Pons (tissue), 1 donor: ENCODE measurements around the gene MCC.

ENCODE experiments used
- DNase-seq: peaks from one replicate; pipeline ENCODE4 v3.0.0-alpha.2; 2016; ENCODE audit warnings: low spot score

The MCC gene

DNA sequence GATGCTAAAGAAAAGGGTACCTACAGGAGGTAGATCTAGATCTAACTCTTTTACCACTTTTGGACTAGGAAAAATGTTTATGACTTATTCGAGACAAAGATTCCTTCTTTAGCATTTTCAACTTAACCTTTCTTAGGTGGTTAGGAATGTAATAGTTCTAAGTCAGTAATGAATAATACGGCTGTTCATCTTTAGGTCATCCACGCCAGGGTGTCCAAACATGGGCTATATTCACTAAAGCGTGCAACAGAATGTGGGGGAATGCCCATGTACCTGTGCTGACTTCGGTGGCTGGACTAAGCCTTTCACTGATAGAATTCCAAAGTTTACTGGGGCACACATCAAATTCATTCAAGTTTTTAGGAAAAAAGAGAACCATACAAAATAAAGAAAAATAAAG lies 218.2 kb downstream of the MCC start:
- DNase-seq: no peak

GRCh38 chr5:113269023-113269997 lies 218.9 kb downstream of the MCC start:
- DNase-seq: no peak

DNA sequence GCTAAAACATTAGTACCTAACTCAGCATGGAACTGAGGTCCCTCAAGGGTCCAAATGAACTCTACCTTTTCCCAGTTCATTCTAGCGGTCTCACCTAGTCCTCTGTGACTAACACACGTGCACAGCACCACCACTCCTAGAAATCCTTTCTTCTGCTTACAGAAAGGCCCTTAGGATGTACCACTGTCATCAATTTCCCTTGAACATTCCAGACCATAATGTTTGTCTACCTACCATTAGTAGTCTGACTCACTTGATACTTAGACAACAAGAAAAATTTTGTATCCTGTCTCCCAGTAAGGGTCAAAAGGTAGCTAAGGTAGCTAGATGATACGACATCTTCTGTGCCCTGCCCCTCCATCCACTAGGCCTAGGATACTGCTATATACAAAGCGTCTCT lies 220.0 kb downstream of the MCC start:
- DNase-seq: no peak

DNA sequence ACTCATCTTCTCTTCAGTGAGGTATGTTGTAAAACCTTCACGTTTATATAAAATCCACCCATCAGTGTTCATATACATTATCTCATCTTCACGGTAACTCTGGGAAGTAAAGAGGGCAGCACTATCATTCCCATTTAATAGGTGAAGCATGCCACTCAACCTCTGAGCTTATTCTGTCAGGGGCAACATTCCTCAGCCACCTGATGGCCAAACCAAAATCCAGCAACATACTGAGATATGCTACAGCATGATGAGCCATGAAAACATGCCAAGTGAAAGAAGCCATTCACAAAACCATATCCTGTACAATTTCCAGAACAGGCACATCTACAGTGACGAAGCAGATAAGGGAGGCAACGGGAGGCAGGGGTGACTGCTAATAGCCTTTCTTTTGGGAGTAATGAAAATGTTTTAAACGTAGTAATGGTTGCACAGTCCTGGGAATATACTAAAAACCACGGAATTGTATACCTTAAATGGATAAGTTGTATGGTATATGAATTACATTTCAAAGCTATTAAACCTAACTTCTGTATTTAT lies 220.8 kb downstream of the MCC start:
- no peak for DNase-seq

DNA sequence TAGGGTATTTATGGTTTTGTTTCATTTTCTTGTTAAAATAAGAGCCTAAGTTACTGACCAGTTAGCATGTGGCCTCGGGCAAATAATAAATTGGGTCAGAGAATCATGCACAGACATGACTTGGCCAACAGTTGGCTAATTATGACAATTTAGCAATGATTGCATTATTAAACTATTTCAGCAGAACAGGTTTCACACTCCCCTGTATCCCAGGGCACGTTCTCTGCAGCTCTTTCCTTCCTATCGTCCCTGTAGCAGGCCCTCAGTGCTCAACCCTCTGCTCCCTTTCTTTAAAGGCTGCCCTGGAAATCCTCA lies 221.4 kb downstream of the MCC start:
- no peak for DNase-seq

DNA sequence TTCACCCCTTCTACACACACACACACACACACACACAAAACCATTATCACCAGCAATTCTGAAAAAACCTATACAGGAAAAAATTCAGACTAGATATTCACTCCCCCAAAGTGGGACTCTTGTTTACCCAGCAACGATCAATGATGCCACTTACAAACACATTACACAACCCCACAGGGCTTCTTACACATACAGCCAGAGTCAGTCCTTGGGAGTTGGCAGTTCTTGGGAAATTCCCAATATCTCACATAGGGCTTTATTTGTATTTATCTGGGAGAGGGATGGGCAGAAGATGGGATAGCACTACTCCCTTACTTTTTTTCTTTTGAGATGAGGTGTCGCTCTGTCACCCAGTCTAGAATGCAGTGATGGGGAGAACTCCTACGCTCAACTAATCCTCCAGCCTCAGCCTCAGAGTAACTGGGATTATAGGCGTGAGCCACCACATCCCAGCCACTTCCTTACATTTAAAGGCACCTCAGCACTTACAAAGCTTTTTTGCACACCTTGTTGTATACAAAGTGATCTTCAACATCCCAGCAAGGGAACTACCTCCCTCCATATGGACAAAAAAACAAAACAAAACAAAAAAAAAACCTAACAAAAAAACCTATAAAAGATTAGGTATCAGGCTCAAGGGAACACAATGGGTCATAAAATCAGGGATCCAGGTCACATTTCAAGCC lies 221.9 kb downstream of the MCC start:
- DNase-seq: no peak

- no peak for DNase-seq
These were observed 223.1 kb downstream of the MCC start for GRCh38 chr5:113265190-113265589.

DNA sequence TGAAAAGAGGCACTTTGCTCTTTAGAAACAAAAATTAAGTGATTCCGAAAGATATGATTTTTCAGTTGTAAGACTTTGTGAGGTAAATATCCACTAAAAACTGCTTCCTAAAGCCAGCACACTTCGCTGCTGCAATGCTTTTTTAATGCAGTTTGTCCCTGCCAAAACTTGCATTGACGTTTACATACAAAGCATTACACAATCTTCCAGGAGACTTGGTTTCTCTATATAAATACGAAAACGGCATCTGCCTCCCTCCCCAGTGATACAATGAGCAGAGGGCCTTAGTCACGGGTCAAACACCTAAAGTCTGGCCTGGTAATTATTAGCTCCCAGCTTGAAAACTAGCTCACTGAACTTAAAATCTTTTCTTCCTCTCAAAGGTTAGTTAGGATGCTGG lies 224.2 kb downstream of the MCC start:
- no peak for DNase-seq

- no peak for DNase-seq
These were observed 224.7 kb downstream of the MCC start for GRCh38 chr5:113263545-113263944.

DNA sequence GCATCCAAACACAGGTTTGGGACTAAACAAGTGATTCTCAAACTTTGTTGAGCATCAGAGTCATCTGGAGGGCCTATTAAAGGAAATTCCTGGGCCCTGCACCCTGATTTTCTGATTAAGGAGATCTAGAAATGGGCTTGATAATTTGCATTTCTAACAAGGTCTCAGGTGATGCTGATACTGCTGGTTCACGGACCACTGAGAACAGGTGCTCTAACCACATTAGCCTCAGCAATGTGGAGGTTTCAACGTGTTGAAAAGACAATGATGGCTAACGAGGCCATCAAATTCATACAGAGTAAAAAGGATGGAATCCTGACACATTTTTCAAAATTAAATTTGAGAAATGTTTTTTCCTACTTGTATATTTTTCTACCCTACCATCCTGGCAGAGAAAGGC lies 225.6 kb downstream of the MCC start:
- no peak for DNase-seq

DNA sequence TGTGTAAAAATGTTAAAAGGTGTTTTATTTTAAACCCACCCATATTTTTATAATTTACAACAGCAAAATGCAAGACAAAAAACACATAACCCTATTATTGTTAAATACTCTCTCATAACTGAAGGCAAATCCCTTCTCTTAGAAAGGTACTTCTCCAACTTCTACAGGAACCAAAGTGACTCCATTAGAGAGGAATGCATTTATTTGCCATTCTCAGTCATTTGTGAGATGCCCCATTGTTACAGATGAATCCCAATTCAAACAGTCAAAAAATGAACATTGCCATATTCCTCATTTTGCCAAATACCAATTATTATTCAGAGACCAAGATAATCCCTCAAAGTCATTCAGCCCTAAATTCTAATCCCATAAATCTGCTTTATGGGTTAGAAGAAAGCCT lies 229.2 kb downstream of the MCC start:
- DNase-seq: no peak

DNA sequence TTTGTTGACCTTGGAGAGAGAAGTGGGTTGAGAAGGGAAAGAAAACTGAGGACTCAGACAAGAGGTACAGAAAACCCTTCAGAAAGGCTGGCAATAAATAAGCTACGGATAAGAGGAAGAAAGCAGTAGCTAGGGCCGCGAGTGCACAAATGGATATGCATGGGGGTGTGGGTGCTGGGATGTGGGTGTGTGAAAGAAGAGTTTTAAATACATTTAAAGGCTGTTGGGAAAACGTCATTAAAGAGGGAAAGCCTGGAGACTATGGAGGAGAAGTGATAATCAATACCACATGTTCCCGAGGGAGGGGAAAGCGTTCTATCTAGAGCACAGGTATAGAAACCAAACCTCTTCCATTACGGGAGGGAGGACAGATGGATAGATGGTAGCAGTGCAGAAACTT lies 230.7 kb downstream of the MCC start:
- no peak for DNase-seq

GRCh38 chr5:113256671-113257452 lies 231.4 kb downstream of the MCC start:
- DNase-seq: no peak

- no peak for DNase-seq
These were observed 232.5 kb downstream of the MCC start for GRCh38 chr5:113255579-113256386.

DNA sequence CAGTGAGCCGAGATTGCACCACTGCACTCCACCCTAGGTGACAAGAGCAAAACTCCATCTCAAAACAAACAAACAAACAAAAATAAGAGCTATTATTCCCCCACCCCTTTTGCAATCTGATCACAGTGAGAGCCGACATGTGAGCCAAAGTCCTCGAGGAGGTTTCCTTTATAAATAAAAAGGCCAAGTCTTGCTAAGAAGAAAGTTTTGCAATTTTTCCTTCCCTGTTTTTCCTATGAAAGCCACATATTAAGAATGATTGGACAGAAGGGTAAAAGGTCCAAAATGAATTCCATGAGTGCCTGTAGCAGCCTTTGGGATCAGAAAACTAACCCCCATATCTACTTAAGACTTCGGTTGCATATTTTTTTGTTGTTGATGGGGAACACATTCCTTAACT lies 233.1 kb downstream of the MCC start:
- no peak for DNase-seq

DNA sequence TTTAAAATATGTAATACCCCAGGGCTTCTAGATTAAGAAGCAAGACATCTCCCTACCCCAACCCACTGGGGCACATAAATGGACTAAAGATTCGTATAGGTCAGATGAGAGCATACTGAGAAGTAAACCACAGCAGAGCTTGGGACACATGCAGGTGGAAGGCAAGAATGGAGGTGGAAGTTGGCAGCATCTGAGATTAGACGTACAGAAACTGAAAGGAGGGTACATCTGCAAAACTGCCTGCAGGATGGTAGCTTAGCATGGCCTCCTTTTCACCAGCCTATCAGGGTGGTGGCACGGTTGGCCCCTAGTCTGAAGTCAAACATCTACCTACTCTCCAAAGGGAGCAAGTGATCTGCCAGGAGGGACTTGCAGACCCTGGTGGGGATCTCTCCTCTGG lies 235.2 kb downstream of the MCC start:
- DNase-seq: no peak

- DNase-seq: no peak
These were observed 236.2 kb downstream of the MCC start for GRCh38 chr5:113252066-113252465.

GRCh38 chr5:113250341-113250953 lies 237.8 kb downstream of the MCC start:
- peak; percentile 22 for DNase-seq

DNA sequence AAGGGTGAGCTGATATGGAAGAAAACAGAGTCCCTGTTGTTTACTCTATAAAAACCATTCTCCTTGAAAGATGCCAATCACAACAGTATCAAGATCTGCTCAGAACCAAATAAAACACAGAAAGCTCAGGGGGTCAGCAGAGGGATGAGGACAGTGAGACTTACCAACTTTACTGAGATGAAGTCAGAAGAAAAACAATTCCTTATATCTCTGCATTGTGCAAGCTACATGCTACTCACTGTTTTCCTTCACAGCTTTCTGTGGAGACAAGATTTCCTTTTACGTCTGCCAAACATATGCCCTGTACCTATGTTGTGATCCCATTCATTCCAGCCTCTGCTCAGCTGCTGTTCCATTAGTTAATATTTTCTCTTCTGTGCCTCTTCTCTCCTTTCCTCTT lies 239.0 kb downstream of the MCC start:
- DNase-seq: no peak

DNA sequence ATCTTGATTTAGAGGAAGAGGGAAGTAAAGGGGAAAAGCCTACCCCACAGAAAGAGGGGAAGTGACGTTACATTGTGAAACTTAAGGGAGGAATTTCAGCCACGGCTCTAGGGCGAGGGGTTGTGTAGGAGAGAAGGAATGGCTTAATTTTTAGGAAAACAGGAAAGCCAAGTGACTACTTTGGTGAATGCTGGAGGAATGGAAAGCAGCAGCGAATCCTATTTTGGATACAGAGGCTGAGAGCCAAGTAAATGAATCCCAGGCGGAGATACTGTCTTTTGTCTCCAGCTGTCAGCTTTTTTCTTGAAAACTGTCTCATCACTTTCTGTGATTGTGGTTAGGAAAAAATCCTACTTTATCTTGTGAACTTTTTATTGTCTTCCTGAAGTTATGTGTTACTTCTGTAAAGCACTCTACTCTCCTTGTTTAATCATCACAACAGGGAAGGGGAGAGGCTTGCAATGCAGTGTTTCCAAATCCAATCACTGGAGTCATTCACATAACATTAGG lies 241.8 kb downstream of the MCC start:
- DNase-seq: peak; percentile 45
